Uterus (tissue), 4 donors: ENCODE measurements around the gene ARHGEF19. TPM values are rescaled to one million over a fixed set of nuclear protein-coding genes. Genes with fewer than 3 reads are reported as not detected.
A peak's percentile ranks its signal among the peaks of the same experiment; 100 is the strongest.

Experiments
- DNase-seq, 2 donors: peaks; one replicate each; pipeline ENCODE4 v3.0.0-alpha.2; 2019 to 2020
- H3K27ac ChIP-seq, 2 donors: fragments of 200-600 bp; sonication (generic); 1 replicate in 1 of 2; 2 replicates in 1 of 2; pipeline ENCODE4 v1.5.1; 2016 to 2018
- H3K27me3 ChIP-seq, 2 donors: fragments of 200-600 bp; sonication (generic); one replicate each; pipeline ENCODE4 v1.5.1; 2018 to 2019; ENCODE audit warnings: control low read depth in 1 of 2
- H3K36me3 ChIP-seq, 2 donors: fragments of 200-600 bp; sonication (generic); one replicate each; pipeline ENCODE4 v1.5.1; 2019; ENCODE audit warnings: control low read depth in 1 of 2
- H3K4me1 ChIP-seq, 2 donors: fragments of 200-600 bp; sonication (generic); one replicate each; pipeline ENCODE4 v1.5.1; 2018 to 2019; ENCODE audit warnings: control low read depth in 1 of 2
- H3K4me3 ChIP-seq, 2 donors: fragments of 200-600 bp; sonication (generic); 1 replicate in 1 of 2; 2 replicates in 1 of 2; pipeline ENCODE4 v1.5.1; 2018 to 2019; ENCODE audit warnings: mild to moderate bottlenecking in 1 of 2
- H3K9me3 ChIP-seq, 2 donors: fragments of 200-600 bp; sonication (generic); one replicate each; pipeline ENCODE4 v1.5.1; 2019; ENCODE audit warnings: control low read depth in 1 of 2
- POLR2A ChIP-seq, 2 donors: fragments of 450-650 bp; IDR thresholded peaks; one replicate each; pipeline ENCODE4 v1.6.1; 2016; ENCODE audit warnings: antibody characterized with exemption in 2 of 2, mild to moderate bottlenecking in 1 of 2, moderate library complexity in 1 of 2
- intact Hi-C: fragments of 100-400 bp; cut with DNase I; formaldehyde crosslinking; loops from one replicate; pipeline ENCODE4 v1.15.1; 2023; ENCODE audit warnings: low total_unique reads
- total RNA-seq, 4 donors: library from RNA; depleted of rRNA in 3 of 4; stranded (reverse); fragments of >200 nt in 3 of 4; gene quantifications; one replicate each; pipeline versions ENCODE4 v1.1.0 to v1.2.4, GENCODE V29; 2014 to 2023
- TF ChIP-seq, protein P1 (sequence below), 4 experiments: fragments of 200-600 bp in 2 of 4; fragments of 450-650 bp in 2 of 4; sonication (generic) in 2 of 4; IDR thresholded peaks; one replicate each; pipeline ENCODE4 v1.5.1; 2016 to 2019; ENCODE audit warnings: antibody characterized with exemption in 4 of 4, mild to moderate bottlenecking in 2 of 4, moderate library complexity in 1 of 4
- donor health status: DM: yes; HTN: yes; CAD: no.

ARHGEF19 gene
- total RNA-seq, 4 donors from 2014 or later: 3.6 to 26.8 (median 12.2) TPM

DNA sequence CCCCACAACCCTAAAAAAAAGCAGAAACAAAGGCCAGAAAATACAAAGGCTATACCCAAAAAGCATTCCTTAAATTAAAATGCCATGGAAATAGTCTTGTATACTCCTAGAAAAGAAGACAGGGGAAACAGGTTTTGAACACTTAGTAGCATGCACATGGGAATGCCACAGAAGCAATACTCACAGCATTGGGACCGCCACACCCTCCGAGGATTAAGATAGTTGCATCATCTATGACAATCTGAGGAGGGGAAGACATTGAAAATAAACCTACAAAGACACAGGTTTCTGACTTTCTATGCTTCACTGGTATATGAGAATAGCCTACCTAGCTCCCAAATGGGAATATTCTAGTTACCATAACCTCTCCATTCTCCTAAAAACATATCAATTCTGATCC, 40.5 kb upstream of the ARHGEF19 start:
- Histone ChIP-seq H3K27me3 (no peaks in the 10 kb centered on the region), H3K9me3 (no peaks in the 10 kb centered on the region), H3K27ac (peak overlapping the region; percentile 90 to 95), H3K4me3 (no peak overlapping the region), H3K4me1 (peaks cover 9 to 14% of the 10 kb centered on the region in 2 donors), H3K36me3 (no peaks in the 10 kb centered on the region)
- no peak for DNase-seq
- no peak for TF ChIP-seq POLR2A (IDR thresholded peaks at IDR 0.05)
- TF ChIP-seq, protein P1, sequence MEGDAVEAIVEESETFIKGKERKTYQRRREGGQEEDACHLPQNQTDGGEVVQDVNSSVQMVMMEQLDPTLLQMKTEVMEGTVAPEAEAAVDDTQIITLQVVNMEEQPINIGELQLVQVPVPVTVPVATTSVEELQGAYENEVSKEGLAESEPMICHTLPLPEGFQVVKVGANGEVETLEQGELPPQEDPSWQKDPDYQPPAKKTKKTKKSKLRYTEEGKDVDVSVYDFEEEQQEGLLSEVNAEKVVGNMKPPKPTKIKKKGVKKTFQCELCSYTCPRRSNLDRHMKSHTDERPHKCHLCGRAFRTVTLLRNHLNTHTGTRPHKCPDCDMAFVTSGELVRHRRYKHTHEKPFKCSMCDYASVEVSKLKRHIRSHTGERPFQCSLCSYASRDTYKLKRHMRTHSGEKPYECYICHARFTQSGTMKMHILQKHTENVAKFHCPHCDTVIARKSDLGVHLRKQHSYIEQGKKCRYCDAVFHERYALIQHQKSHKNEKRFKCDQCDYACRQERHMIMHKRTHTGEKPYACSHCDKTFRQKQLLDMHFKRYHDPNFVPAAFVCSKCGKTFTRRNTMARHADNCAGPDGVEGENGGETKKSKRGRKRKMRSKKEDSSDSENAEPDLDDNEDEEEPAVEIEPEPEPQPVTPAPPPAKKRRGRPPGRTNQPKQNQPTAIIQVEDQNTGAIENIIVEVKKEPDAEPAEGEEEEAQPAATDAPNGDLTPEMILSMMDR (IDR thresholded peaks at IDR 0.05): no peak
- intact Hi-C loops: no loop called here

DNA sequence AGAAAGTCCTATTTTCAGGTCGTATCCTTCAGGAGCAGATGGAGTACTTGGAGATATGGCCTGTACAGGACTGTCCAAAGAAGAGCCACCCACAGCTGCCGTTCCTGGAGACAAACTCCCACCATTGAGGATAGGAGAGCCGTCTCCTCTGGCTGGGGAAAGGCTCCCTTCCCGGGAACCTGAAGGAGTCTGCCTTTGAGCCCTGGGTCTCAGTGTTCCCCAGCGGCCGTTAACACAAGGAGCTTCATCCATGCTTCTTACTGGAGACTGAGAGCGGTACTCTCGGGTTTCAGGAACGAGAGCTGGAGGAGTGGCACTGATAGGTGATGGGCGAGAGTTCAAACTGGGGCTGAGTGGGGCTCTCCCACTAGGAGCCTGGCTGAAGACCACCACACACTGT, 38.9 kb upstream of the ARHGEF19 start:
- Histone ChIP-seq H3K36me3 (no peaks in the 10 kb centered on the region), H3K27ac (peak overlapping the region; percentile 90 to 95), H3K4me1 (peaks cover 23 to 25% of the 10 kb centered on the region in 2 donors), H3K4me3 (no peak overlapping the region), H3K9me3 (no peaks in the 10 kb centered on the region), H3K27me3 (no peaks in the 10 kb centered on the region)
- TF ChIP-seq POLR2A (IDR thresholded peaks at IDR 0.05): no peak
- TF ChIP-seq, protein P1 (IDR thresholded peaks at IDR 0.05): no peak
- DNase-seq: no peak
- intact Hi-C loops: no loop called here

DNA sequence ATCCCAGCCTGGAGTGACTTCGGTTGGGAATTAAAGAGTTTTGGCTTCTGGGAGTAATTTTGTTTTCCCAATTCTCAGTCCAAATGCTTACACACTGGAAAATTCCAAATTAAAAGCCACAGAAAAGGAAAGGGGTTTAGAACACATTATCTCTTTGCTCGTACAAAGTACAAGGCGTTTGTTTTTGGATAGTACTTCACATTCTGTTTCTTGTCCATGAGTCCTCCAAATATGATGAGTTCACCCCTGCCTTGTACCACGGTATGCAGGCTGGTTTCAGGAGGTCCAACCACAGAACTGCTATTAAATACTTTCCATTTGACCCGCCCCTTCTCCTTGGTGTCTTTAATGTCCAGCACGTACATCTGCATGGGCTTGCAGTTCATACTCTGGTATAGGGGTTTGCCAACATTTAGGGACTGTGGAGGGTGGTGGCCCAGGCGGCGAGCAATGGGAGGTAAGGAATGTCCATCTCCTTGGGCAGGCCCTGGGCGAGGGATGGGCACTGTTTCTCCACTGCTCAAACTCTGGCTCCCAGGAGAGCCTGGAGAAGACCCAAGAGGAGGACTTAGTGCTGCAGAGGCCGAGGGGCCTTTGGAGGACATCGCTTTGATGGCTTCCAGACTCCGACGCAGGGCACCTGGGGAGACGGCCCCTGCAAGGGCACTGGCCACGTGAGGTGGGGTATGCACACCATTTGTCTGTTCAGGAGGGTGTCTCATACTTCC, 38.2 kb upstream of the ARHGEF19 start:
- Histone ChIP-seq H3K27me3 (no peaks in the 10 kb centered on the region), H3K9me3 (no peaks in the 10 kb centered on the region), H3K27ac (peak overlapping the region; percentile 90 to 95), H3K4me1 (peaks cover 25% of the 10 kb centered on the region in 2 donors), H3K36me3 (no peaks in the 10 kb centered on the region), H3K4me3 (no peak overlapping the region)
- DNase-seq: peak in 1 of 2 donors; percentile 45
- TF ChIP-seq POLR2A (IDR thresholded peaks at IDR 0.05): no peak
- TF ChIP-seq, protein P1 (IDR thresholded peaks at IDR 0.05): no peak
- intact Hi-C loops: no loop called here

DNA sequence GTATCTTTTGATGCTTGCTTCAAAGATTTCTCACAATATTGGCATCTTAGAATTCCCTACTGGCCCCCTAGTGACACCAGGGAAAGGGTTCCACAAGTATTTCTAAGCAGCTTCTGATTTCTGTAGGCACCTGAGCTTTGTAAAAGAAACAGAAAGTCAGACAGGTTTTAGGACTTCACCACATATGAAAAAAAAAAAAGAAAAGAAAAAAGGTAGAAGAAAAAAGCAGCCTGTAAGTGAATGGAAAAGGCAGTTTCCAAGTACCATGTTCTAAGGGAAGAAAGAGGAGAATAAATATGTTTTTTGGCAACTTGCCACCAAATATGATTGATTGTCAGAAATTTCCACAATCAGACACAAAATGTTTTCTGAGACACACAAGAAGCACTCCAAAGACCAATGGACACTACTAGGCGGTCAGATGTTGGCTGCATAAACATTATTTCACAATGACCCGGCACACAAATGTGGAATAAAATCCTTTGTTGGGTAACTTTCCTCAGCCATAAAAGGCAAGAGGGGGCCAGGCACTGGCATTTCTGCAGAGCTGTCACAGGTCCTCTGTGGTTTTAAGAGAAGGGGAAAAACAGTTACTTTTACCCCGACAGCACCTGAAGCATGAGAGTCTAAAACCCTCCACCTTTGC, 37.3 kb upstream of the ARHGEF19 start:
- H3K9me3 ChIP-seq: no peaks in the 10 kb centered on the region
- no peaks in the 10 kb centered on the region for H3K36me3 ChIP-seq
- intact Hi-C loops: loop anchor here (10.0 kb wide), 2 partner anchors 105 to 175 kb away; partner anchors contain the start of genes FAM131C and FBXO42
- no peak overlapping the region for H3K4me3 ChIP-seq
- peak overlapping the region; percentile 90 to 95 for H3K27ac ChIP-seq
- TF ChIP-seq, protein P1 (IDR thresholded peaks at IDR 0.05): no peak
- peak; percentile 9 to 22 for TF ChIP-seq POLR2A (IDR thresholded peaks at IDR 0.05)
- DNase-seq: peak; percentile 71 to 87
- peaks cover 25% of the 10 kb centered on the region in 2 donors for H3K4me1 ChIP-seq
- H3K27me3 ChIP-seq: no peaks in the 10 kb centered on the region
